ENCODE data around the gene DTWD2. TPM values are rescaled to one million over a fixed set of nuclear protein-coding genes. Genes with fewer than 3 reads are reported as not detected.
A peak's percentile ranks its signal among the peaks of the same experiment; 100 is the strongest.

The DTWD2 gene
- total and polyA plus RNA-seq, 8 donors = 0.65 to 62.6 (median 5.5) TPM

- Histone ChIP-seq H3K36me3 (peaks cover 0 to 7% (median 0%) of the 10 kb centered on the region in 4 donors), H3K9me3 (no peaks in the 10 kb centered on the region), H3K4me1 (no peaks in the 10 kb centered on the region), H3K4me3 (no peak overlapping the region), H3K27me3 (no peaks in the 10 kb centered on the region), H3K27ac (no peak overlapping the region)
- no peak for DNase-seq
- WGBS, 5 donors = 95 to 100% (median 96%) methylated on average over 1 of the region's 1 CpG
- no peak for TF ChIP-seq EP300 (IDR thresholded peaks at IDR 0.05)
- no peak for TF ChIP-seq POLR2AphosphoS5 (IDR thresholded peaks at IDR 0.05)
- no peak for TF ChIP-seq POLR2A (IDR thresholded peaks at IDR 0.05)
- TF ChIP-seq, protein P1, sequence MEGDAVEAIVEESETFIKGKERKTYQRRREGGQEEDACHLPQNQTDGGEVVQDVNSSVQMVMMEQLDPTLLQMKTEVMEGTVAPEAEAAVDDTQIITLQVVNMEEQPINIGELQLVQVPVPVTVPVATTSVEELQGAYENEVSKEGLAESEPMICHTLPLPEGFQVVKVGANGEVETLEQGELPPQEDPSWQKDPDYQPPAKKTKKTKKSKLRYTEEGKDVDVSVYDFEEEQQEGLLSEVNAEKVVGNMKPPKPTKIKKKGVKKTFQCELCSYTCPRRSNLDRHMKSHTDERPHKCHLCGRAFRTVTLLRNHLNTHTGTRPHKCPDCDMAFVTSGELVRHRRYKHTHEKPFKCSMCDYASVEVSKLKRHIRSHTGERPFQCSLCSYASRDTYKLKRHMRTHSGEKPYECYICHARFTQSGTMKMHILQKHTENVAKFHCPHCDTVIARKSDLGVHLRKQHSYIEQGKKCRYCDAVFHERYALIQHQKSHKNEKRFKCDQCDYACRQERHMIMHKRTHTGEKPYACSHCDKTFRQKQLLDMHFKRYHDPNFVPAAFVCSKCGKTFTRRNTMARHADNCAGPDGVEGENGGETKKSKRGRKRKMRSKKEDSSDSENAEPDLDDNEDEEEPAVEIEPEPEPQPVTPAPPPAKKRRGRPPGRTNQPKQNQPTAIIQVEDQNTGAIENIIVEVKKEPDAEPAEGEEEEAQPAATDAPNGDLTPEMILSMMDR (IDR thresholded peaks at IDR 0.05) = no peak
- intact Hi-C loops (cut with DNase I; ENCODE audit: low total_unique reads) = no loop called here
Observed at GRCh38 chr5:118933703-118934102, 54.6 kb downstream of the DTWD2 start.

DNA sequence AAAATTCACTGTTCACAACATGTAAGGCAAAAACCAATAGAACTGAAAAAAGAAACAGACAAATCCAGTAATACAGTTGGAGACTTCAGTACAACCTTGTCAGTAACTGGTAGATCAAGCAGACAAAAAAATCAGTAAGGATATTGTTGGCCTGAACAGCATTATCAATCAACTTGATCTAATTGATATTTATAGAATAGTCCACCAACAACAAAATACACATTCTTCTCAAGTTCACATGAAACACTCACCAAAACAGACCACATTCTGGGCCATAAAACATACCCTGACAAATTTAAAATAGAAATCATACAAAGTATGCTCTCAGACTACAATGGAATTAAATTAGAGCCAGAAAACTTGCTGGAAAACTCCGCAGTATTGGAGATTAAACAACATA lies 56.8 kb downstream of the DTWD2 start:
- 90 to 98% (median 94%) methylated on average over 1 of the region's 1 CpG for WGBS, 5 donors
- Histone ChIP-seq H3K9me3 (no peaks in the 10 kb centered on the region), H3K4me3 (no peak overlapping the region), H3K4me1 (no peaks in the 10 kb centered on the region), H3K27me3 (no peaks in the 10 kb centered on the region), H3K27ac (no peak overlapping the region), H3K36me3 (peaks cover 0 to 12% (median 4%) of the 10 kb centered on the region in 4 donors)
- TF ChIP-seq, protein P1 (IDR thresholded peaks at IDR 0.05) = no peak
- TF ChIP-seq POLR2AphosphoS5 (IDR thresholded peaks at IDR 0.05) (no peak), EP300 (IDR thresholded peaks at IDR 0.05) (no peak), POLR2A (IDR thresholded peaks at IDR 0.05) (no peak)
- intact Hi-C loops (cut with DNase I; ENCODE audit: low total_unique reads) = no loop called here
- no peak for DNase-seq

GRCh38 chr5:118924006-118924389 lies 64.3 kb downstream of the DTWD2 start:
- H3K27me3 ChIP-seq = no peaks in the 10 kb centered on the region
- no peak for TF ChIP-seq POLR2A (IDR thresholded peaks at IDR 0.05)
- TF ChIP-seq POLR2AphosphoS5 (IDR thresholded peaks at IDR 0.05) = no peak
- no peak for TF ChIP-seq EP300 (IDR thresholded peaks at IDR 0.05)
- TF ChIP-seq, protein P1 (IDR thresholded peaks at IDR 0.05) = no peak
- intact Hi-C loops (cut with DNase I; ENCODE audit: low total_unique reads) = no loop called here
- peaks cover 0 to 5% (median 0%) of the 10 kb centered on the region in 4 donors for H3K4me1 ChIP-seq
- H3K36me3 ChIP-seq = peaks cover 0 to 14% (median 7%) of the 10 kb centered on the region in 4 donors
- 52 to 80% (median 76%) methylated on average over 1 of the region's 1 CpG for WGBS, 5 donors
- H3K27ac ChIP-seq = no peak overlapping the region
- H3K9me3 ChIP-seq = no peaks in the 10 kb centered on the region
- no peak for DNase-seq
- no peak overlapping the region for H3K4me3 ChIP-seq

GRCh38 chr5:118923295-118924005 lies 64.9 kb downstream of the DTWD2 start:
- H3K27ac ChIP-seq = no peak overlapping the region
- DNase-seq = peak in 1 of 2 donors; percentile 19
- no peak overlapping the region for H3K4me3 ChIP-seq
- 76 to 82% (median 81%) methylated on average over 15 of the region's 15 CpGs for WGBS, 5 donors
- peaks cover 0 to 5% (median 0%) of the 10 kb centered on the region in 4 donors for H3K4me1 ChIP-seq
- H3K9me3 ChIP-seq = no peaks in the 10 kb centered on the region
- peaks cover 0 to 14% (median 7%) of the 10 kb centered on the region in 4 donors for H3K36me3 ChIP-seq
- H3K27me3 ChIP-seq = no peaks in the 10 kb centered on the region
- TF ChIP-seq POLR2AphosphoS5 (IDR thresholded peaks at IDR 0.05) (no peak), POLR2A (IDR thresholded peaks at IDR 0.05) (no peak), EP300 (IDR thresholded peaks at IDR 0.05) (no peak)
- intact Hi-C loops (cut with DNase I; ENCODE audit: low total_unique reads) = no loop called here

GRCh38 chr5:118921866-118922265 lies 66.5 kb downstream of the DTWD2 start:
- WGBS, 5 donors = 84 to 96% (median 87%) methylated on average over 2 of the region's 2 CpGs
- Histone ChIP-seq H3K4me1 (peaks cover 0 to 5% (median 0%) of the 10 kb centered on the region in 4 donors), H3K4me3 (no peak overlapping the region), H3K36me3 (peaks cover 0 to 12% (median 6%) of the 10 kb centered on the region in 4 donors), H3K9me3 (no peaks in the 10 kb centered on the region), H3K27me3 (no peaks in the 10 kb centered on the region), H3K27ac (no peak overlapping the region)
- intact Hi-C loops (cut with DNase I; ENCODE audit: low total_unique reads) = no loop called here
- TF ChIP-seq POLR2AphosphoS5 (IDR thresholded peaks at IDR 0.05) (no peak), POLR2A (IDR thresholded peaks at IDR 0.05) (no peak), EP300 (IDR thresholded peaks at IDR 0.05) (no peak)
- TF ChIP-seq, protein P1 (IDR thresholded peaks at IDR 0.05) = no peak
- peak in 1 of 2 donors; percentile 60 for DNase-seq
